MM.1S (cell line): ENCODE measurements around the gene POLR3GL.

ENCODE experiments used
- DNase-seq: peaks from one replicate; pipeline ENCODE4 v3.0.0-alpha.2; 2015
- H2AFZ ChIP-seq: fragments of 300-600 bp; sonication (generic); 2 replicates; pipeline ENCODE4 v1.6.0; 2016; ENCODE audit warnings: antibody characterized with exemption, low read length
- H3F3A ChIP-seq: fragments of 300-600 bp; sonication (generic); 2 replicates; pipeline ENCODE4 v1.6.1; 2016; ENCODE audit warnings: mild to moderate bottlenecking, antibody characterized with exemption, low read length, moderate library complexity, mixed read lengths; ENCODE audit not compliant: insufficient read depth
- H3K27ac ChIP-seq: fragments of 300-600 bp; sonication (generic); 2 replicates; pipeline ENCODE4 v1.5.1; 2016; ENCODE audit warnings: mild to moderate bottlenecking, low read length
- H3K27me3 ChIP-seq: fragments of 300-600 bp; sonication (generic); replicated peaks from 2 replicates; pipeline ENCODE4 v1.6.0; 2016; ENCODE audit warnings: low read length; ENCODE audit not compliant: insufficient read depth
- H3K36me3 ChIP-seq: fragments of 300-600 bp; sonication (generic); replicated peaks from 2 replicates; pipeline ENCODE4 v1.6.1; 2016; ENCODE audit warnings: mild to moderate bottlenecking, low read length, mixed read lengths; ENCODE audit not compliant: insufficient read depth
- H3K4me1 ChIP-seq: fragments of 300-600 bp; sonication (generic); 2 replicates; pipeline ENCODE4 v1.6.1; 2016; ENCODE audit warnings: low read length, mixed read lengths
- H3K4me2 ChIP-seq: fragments of 300-600 bp; sonication (generic); 2 replicates; pipeline ENCODE4 v1.6.0; 2016; ENCODE audit warnings: low read depth, low read length
- H3K4me3 ChIP-seq: fragments of 300-600 bp; sonication (generic); 2 replicates; pipeline ENCODE4 v1.5.1; 2016; ENCODE audit warnings: low read length, mixed read lengths
- H3K79me2 ChIP-seq: fragments of 300-600 bp; sonication (generic); 2 replicates; pipeline ENCODE4 v1.6.1; 2016; ENCODE audit warnings: mixed run types, low read length, mixed read lengths
- H3K9ac ChIP-seq: fragments of 300-600 bp; sonication (generic); 2 replicates; pipeline ENCODE4 v1.6.1; 2016; ENCODE audit warnings: low read length, mixed read lengths
- H3K9me2 ChIP-seq: fragments of 300-600 bp; sonication (generic); replicated peaks from 2 replicates; pipeline ENCODE4 v1.6.1; 2016; ENCODE audit warnings: mild to moderate bottlenecking, low read length, mixed read lengths; ENCODE audit not compliant: insufficient read depth
- H3K9me3 ChIP-seq: fragments of 300-600 bp; sonication (generic); replicated peaks from 2 replicates; pipeline ENCODE4 v1.6.1; 2016; ENCODE audit warnings: mild to moderate bottlenecking, low read length, mixed read lengths; ENCODE audit not compliant: insufficient read depth
- H4K20me1 ChIP-seq: fragments of 300-600 bp; sonication (generic); 2 replicates; pipeline ENCODE4 v1.6.1; 2016; ENCODE audit warnings: mild to moderate bottlenecking, low read length, moderate library complexity, mixed read lengths; ENCODE audit not compliant: insufficient read depth
- EZH2 ChIP-seq: fragments of 300-600 bp; sonication (generic); optimal IDR thresholded peaks from 2 replicates; pipeline ENCODE3; 2017; ENCODE audit warnings: low read depth, mild to moderate bottlenecking, antibody characterized with exemption, low read length, mixed read lengths
- EZH2phosphoT487 ChIP-seq: fragments of 300-600 bp; sonication (generic); IDR thresholded peaks from 2 replicates; pipeline ENCODE4 v1.6.1; 2018; ENCODE audit warnings: antibody characterized with exemption, low read length
- TF ChIP-seq, protein P1 (sequence below): fragments of 300-600 bp; sonication (generic); IDR thresholded peaks from 2 replicates; pipeline ENCODE4 v1.5.1; 2016; ENCODE audit warnings: antibody characterized with exemption, low read length, mixed read lengths

Gene POLR3GL

DNA sequence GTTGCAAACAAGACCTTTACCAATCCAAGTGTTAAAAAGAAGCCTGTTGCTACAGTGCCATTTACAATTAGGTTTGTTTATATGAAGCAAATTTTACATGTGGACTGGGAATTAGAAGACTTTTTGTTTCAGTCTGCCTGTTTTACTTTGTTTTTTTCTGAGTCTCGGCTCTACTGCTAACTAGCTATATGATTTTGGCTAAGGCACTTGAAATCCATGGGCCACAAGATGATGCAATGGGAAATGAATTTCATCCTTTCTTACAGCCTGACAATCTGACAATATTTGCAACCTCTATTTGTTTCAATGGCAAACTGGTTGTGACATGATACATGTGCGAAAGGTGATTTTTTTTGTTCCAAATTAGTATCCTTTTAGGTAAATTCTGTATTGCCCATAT lies 42.2 kb upstream of the POLR3GL start:
- no peak overlapping the region for H2AFZ ChIP-seq
- TF ChIP-seq EZH2: no peak
- TF ChIP-seq, protein P1, sequence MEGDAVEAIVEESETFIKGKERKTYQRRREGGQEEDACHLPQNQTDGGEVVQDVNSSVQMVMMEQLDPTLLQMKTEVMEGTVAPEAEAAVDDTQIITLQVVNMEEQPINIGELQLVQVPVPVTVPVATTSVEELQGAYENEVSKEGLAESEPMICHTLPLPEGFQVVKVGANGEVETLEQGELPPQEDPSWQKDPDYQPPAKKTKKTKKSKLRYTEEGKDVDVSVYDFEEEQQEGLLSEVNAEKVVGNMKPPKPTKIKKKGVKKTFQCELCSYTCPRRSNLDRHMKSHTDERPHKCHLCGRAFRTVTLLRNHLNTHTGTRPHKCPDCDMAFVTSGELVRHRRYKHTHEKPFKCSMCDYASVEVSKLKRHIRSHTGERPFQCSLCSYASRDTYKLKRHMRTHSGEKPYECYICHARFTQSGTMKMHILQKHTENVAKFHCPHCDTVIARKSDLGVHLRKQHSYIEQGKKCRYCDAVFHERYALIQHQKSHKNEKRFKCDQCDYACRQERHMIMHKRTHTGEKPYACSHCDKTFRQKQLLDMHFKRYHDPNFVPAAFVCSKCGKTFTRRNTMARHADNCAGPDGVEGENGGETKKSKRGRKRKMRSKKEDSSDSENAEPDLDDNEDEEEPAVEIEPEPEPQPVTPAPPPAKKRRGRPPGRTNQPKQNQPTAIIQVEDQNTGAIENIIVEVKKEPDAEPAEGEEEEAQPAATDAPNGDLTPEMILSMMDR: no peak
- TF ChIP-seq EZH2phosphoT487: no peak
- no peak overlapping the region for H3K9ac ChIP-seq
- no peaks in the 10 kb centered on the region for H3K27me3 ChIP-seq
- no peaks in the 10 kb centered on the region for H3K9me3 ChIP-seq
- H3K36me3 ChIP-seq: peaks cover 9% of the 10 kb centered on the region; the same call in 1 of the 2 replicates
- H3K4me2 ChIP-seq: no peak overlapping the region
- peaks cover 36% of the 10 kb centered on the region for H3K79me2 ChIP-seq
- H3K4me3 ChIP-seq: no peak overlapping the region
- no peak overlapping the region for H3K27ac ChIP-seq
- peaks cover 35% of the 10 kb centered on the region for H3F3A ChIP-seq
- H3K4me1 ChIP-seq: peaks cover 13% of the 10 kb centered on the region
- no peaks in the 10 kb centered on the region for H4K20me1 ChIP-seq
- H3K9me2 ChIP-seq: no peaks in the 10 kb centered on the region
- no peak for DNase-seq

DNA sequence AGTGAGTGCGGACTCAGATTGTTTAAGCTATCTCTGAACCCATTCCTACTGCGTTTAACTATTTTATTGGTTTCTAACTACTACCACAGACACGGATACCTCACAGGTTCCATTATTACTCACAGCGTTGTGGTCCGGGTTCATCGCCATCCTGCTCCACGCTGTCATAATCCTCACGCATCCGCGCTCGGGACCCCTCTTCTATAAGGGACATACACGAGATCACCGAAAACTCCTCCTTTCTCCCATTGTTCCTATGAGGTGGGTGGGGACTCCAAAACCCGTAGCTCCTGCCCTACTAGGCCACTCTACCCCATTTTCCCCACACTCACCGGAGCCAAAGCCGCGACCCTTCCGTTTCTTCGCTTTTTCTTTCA lies 37.8 kb upstream of the POLR3GL start:
- Histone ChIP-seq H3K9me3 (no peaks in the 10 kb centered on the region), H3K9me2 (no peaks in the 10 kb centered on the region), H3K27me3 (no peaks in the 10 kb centered on the region), H3F3A (peaks cover 35% of the 10 kb centered on the region), H3K4me2 (peak overlapping the region; percentile 81), H3K27ac (peak overlapping the region; percentile 89; the same call in 1 of the 2 replicates), H4K20me1 (no peaks in the 10 kb centered on the region), H2AFZ (peak overlapping the region; percentile 43), H3K4me3 (peak overlapping the region; percentile 94), H3K79me2 (peaks cover 22% of the 10 kb centered on the region), H3K9ac (peak overlapping the region; percentile 99), H3K36me3 (peaks cover 9% of the 10 kb centered on the region; the same call in 1 of the 2 replicates), H3K4me1 (peaks cover 6% of the 10 kb centered on the region)
- no peak for DNase-seq
- TF ChIP-seq, protein P1: no peak
- no peak for TF ChIP-seq EZH2
- no peak for TF ChIP-seq EZH2phosphoT487

DNA sequence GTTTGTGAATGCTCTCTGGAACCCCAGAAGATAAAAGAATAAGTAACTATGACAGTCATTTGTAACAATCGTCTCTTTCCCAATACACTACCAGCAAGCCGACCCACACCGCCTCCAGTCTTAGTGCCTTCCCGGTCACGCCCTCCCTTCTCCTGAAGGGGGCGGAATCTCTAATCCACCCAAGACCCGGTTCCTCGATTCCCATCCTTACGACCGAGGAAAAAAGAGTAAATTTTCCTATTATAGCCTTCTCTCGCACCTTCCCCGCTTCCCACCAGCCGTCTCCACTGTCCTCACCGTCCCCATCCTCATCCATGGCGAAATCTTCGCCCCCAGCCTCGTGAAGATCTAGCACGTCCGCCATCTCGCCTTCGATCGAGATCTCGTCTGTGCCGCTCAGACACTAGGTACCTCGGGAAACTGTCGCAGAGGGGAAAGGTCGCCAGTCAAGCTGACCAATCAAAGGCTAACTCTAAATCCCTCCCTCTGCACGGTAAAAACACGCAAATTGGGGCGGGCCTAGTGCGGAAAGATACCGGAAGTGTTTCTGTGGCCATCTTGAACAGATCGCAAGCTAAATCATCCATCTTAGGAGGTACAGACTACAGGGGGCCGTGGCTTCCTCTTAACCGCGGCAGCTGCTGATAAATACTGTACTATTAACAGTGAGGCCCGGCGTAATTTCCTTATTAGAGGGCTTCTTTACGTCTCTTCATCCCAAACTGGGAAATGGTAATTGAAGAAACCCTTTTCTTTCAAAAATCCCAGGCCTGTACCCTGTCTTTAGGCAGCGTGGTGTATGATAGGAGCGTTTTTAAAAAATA lies 37.2 kb upstream of the POLR3GL start, which contains the start of gene RBM8A:
TSS of gene RBM8A (minus strand) at position 422 of the 824 bp plus-strand sequence. CDS start at position 364, 58 bp downstream.
- peaks cover 33% of the 10 kb centered on the region for H3F3A ChIP-seq
- TF ChIP-seq EZH2phosphoT487 (no peak), EZH2 (no peak)
- TF ChIP-seq, protein P1: peak; percentile 77
- no peaks in the 10 kb centered on the region for H3K27me3 ChIP-seq
- H3K36me3 ChIP-seq: peaks cover 9% of the 10 kb centered on the region; the same call in 1 of the 2 replicates
- H2AFZ ChIP-seq: peak within 1 kb of the TSS; percentile 78
- peaks cover 8% of the 10 kb centered on the region for H3K4me1 ChIP-seq
- peak within 1 kb of the TSS; percentile 89 for H3K27ac ChIP-seq
- peak; percentile 100 for DNase-seq
- H3K9me2 ChIP-seq: no peaks in the 10 kb centered on the region
- H3K4me2 ChIP-seq: peak within 1 kb of the TSS; percentile 81
- H3K79me2 ChIP-seq: peaks cover 22% of the 10 kb centered on the region
- H3K9ac ChIP-seq: peak within 1 kb of the TSS; percentile 99
- H3K9me3 ChIP-seq: no peaks in the 10 kb centered on the region
- peak within 1 kb of the TSS; percentile 94 for H3K4me3 ChIP-seq
- no peaks in the 10 kb centered on the region for H4K20me1 ChIP-seq
